GM19193 (cell line): ENCODE data around the gene PDCL2.

Experiments used
- POLR2A ChIP-seq: IDR thresholded peaks from 4 replicates; pipeline ENCODE4 v1.6.1; 2011; ENCODE audit not compliant: insufficient read depth, insufficient read length; ENCODE audit errors: extremely low read depth

PDCL2 gene

GRCh38 chr4:55610381-55610780 is 18.3 kb upstream of the PDCL2 start:
- no peak for TF ChIP-seq POLR2A

GRCh38 chr4:55609393-55609866 is 17.4 kb upstream of the PDCL2 start:
- TF ChIP-seq POLR2A, result no peak

GRCh38 chr4:55608591-55608990 is 16.5 kb upstream of the PDCL2 start:
- no peak for TF ChIP-seq POLR2A

GRCh38 chr4:55604996-55605395 is 13.0 kb upstream of the PDCL2 start:
- no peak for TF ChIP-seq POLR2A

GRCh38 chr4:55600640-55601039 is 8.6 kb upstream of the PDCL2 start:
- no peak for TF ChIP-seq POLR2A

GRCh38 chr4:55598641-55599040 is 6.6 kb upstream of the PDCL2 start:
- no peak for TF ChIP-seq POLR2A

GRCh38 chr4:55588160-55588559 is 3.9 kb downstream of the PDCL2 start:
- TF ChIP-seq POLR2A, result no peak

- TF ChIP-seq POLR2A, result no peak
These were observed 13.6 kb downstream of the PDCL2 start for GRCh38 chr4:55578341-55579010.

- TF ChIP-seq POLR2A, result no peak
These were observed 16.5 kb downstream of the PDCL2 start for GRCh38 chr4:55575513-55575912.

- no peak for TF ChIP-seq POLR2A
These were observed 17.8 kb downstream of the PDCL2 start for GRCh38 chr4:55574252-55574651.

GRCh38 chr4:55571806-55572205 is 20.2 kb downstream of the PDCL2 start:
- TF ChIP-seq POLR2A, result no peak

- TF ChIP-seq POLR2A, result no peak
These were observed 23.0 kb downstream of the PDCL2 start for GRCh38 chr4:55568905-55569504.

GRCh38 chr4:55561889-55562288 is 30.2 kb downstream of the PDCL2 start:
- no peak for TF ChIP-seq POLR2A

- no peak for TF ChIP-seq POLR2A
These were observed 31.9 kb downstream of the PDCL2 start for GRCh38 chr4:55560096-55560495.

- TF ChIP-seq POLR2A, result no peak
These were observed 37.5 kb downstream of the PDCL2 start for GRCh38 chr4:55554453-55555030.

GRCh38 chr4:55553441-55554201 is 38.4 kb downstream of the PDCL2 start:
- TF ChIP-seq POLR2A, result no peak

GRCh38 chr4:55549888-55550287 is 42.2 kb downstream of the PDCL2 start:
- TF ChIP-seq POLR2A, result no peak
